Measurements from ENCODE around the gene MKLN1.

MKLN1 gene

DNA sequence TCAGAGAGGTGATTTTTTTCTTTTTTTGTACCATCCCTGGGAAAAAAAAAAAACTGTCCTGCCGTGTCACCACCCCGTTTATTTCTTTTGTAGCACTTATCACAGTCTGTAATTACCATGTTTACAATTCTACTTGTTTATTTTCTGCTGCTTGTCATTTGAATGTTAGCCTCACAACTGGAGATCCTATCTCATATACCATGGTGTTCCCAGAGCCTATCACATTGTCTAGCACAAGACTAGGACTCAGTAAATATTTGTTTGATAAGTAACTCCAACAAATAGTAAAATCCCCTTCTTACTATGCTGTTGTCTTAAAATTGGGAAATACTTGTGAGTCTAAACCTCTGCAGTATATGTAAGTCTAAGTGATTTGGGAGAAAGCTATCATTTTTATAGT is 36.0 kb downstream of the MKLN1 start:
- Histone ChIP-seq H3K36me3 (ENCODE audit: insufficient read depth, low read length) (peaks cover 3% of the 10 kb centered on the region), H3K27ac (ENCODE audit: low read depth, low read length, poor library complexity, severe bottlenecking) (no peak overlapping the region), H3K79me2 (ENCODE audit: insufficient read depth, low read length) (peaks cover 100% of the 10 kb centered on the region), H2AFZ (ENCODE audit: low read length) (no peak overlapping the region), H3K4me1 (ENCODE audit: insufficient read depth, low read length, severe bottlenecking) (peaks cover 12% of the 10 kb centered on the region), H4K20me1 (ENCODE audit: insufficient read depth, low read length) (0 out of 2 replicates have a peak, but pooled peaks cover 2% of the 10 kb centered on the region), H3K27me3 (ENCODE audit: insufficient read depth, low read length) (no peaks in the 10 kb centered on the region), H3K9me2 (ENCODE audit: low read depth, low read length) (no peaks in the 10 kb centered on the region), H3F3A (ENCODE audit: insufficient read depth, low read length) (no peaks in the 10 kb centered on the region), H3K9ac (ENCODE audit: low read length) (no peak overlapping the region), H3K9me3 (ENCODE audit: low read length) (peaks cover 20% of the 10 kb centered on the region), H3K4me3 (ENCODE audit: low read depth, low read length, poor library complexity, severe bottlenecking) (no peak overlapping the region), H3K4me2 (ENCODE audit: low read length) (no peak overlapping the region)
- TF ChIP-seq EZH2 (IDR thresholded peaks at IDR 0.05; ENCODE audit: borderline replicate concordance, low read length), result no peak
- TF ChIP-seq, protein P1, sequence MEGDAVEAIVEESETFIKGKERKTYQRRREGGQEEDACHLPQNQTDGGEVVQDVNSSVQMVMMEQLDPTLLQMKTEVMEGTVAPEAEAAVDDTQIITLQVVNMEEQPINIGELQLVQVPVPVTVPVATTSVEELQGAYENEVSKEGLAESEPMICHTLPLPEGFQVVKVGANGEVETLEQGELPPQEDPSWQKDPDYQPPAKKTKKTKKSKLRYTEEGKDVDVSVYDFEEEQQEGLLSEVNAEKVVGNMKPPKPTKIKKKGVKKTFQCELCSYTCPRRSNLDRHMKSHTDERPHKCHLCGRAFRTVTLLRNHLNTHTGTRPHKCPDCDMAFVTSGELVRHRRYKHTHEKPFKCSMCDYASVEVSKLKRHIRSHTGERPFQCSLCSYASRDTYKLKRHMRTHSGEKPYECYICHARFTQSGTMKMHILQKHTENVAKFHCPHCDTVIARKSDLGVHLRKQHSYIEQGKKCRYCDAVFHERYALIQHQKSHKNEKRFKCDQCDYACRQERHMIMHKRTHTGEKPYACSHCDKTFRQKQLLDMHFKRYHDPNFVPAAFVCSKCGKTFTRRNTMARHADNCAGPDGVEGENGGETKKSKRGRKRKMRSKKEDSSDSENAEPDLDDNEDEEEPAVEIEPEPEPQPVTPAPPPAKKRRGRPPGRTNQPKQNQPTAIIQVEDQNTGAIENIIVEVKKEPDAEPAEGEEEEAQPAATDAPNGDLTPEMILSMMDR (IDR thresholded peaks at IDR 0.05; ENCODE audit: low read length), result no peak

GRCh38 chr7:131364767-131365344 is 37.2 kb downstream of the MKLN1 start:
- no peak overlapping the region for H3K4me2 ChIP-seq (ENCODE audit: low read length)
- H2AFZ ChIP-seq (ENCODE audit: low read length), result no peak overlapping the region
- no peak overlapping the region for H3K9ac ChIP-seq (ENCODE audit: low read length)
- 0 out of 2 replicates have a peak, but pooled peaks cover 2% of the 10 kb centered on the region for H4K20me1 ChIP-seq (ENCODE audit: insufficient read depth, low read length)
- H3F3A ChIP-seq (ENCODE audit: insufficient read depth, low read length), result no peaks in the 10 kb centered on the region
- no peak overlapping the region for H3K4me3 ChIP-seq (ENCODE audit: low read depth, low read length, poor library complexity, severe bottlenecking)
- H3K27ac ChIP-seq (ENCODE audit: low read depth, low read length, poor library complexity, severe bottlenecking), result no peak overlapping the region
- peaks cover 3% of the 10 kb centered on the region for H3K36me3 ChIP-seq (ENCODE audit: insufficient read depth, low read length)
- peaks cover 20% of the 10 kb centered on the region for H3K9me3 ChIP-seq (ENCODE audit: low read length)
- H3K79me2 ChIP-seq (ENCODE audit: insufficient read depth, low read length), result peaks cover 100% of the 10 kb centered on the region
- H3K4me1 ChIP-seq (ENCODE audit: insufficient read depth, low read length, severe bottlenecking), result peaks cover 13% of the 10 kb centered on the region
- H3K9me2 ChIP-seq (ENCODE audit: low read depth, low read length), result no peaks in the 10 kb centered on the region
- TF ChIP-seq, protein P1 (IDR thresholded peaks at IDR 0.05; ENCODE audit: low read length), result no peak
- TF ChIP-seq EZH2 (IDR thresholded peaks at IDR 0.05; ENCODE audit: borderline replicate concordance, low read length), result no peak
- no peaks in the 10 kb centered on the region for H3K27me3 ChIP-seq (ENCODE audit: insufficient read depth, low read length)

- Histone ChIP-seq H3K9ac (ENCODE audit: low read length) (no peak overlapping the region), H3K36me3 (ENCODE audit: insufficient read depth, low read length) (peaks cover 3% of the 10 kb centered on the region), H3K27me3 (ENCODE audit: insufficient read depth, low read length) (no peaks in the 10 kb centered on the region), H3K27ac (ENCODE audit: low read depth, low read length, poor library complexity, severe bottlenecking) (no peak overlapping the region), H3K9me2 (ENCODE audit: low read depth, low read length) (no peaks in the 10 kb centered on the region), H3K9me3 (ENCODE audit: low read length) (peaks cover 17% of the 10 kb centered on the region), H3K79me2 (ENCODE audit: insufficient read depth, low read length) (peaks cover 100% of the 10 kb centered on the region), H3F3A (ENCODE audit: insufficient read depth, low read length) (no peaks in the 10 kb centered on the region), H4K20me1 (ENCODE audit: insufficient read depth, low read length) (0 out of 2 replicates have a peak, but pooled peaks cover 2% of the 10 kb centered on the region), H2AFZ (ENCODE audit: low read length) (no peak overlapping the region), H3K4me1 (ENCODE audit: insufficient read depth, low read length, severe bottlenecking) (peaks cover 22% of the 10 kb centered on the region), H3K4me3 (ENCODE audit: low read depth, low read length, poor library complexity, severe bottlenecking) (no peak overlapping the region), H3K4me2 (ENCODE audit: low read length) (no peak overlapping the region)
- no peak for TF ChIP-seq EZH2 (IDR thresholded peaks at IDR 0.05; ENCODE audit: borderline replicate concordance, low read length)
- TF ChIP-seq, protein P1 (IDR thresholded peaks at IDR 0.05; ENCODE audit: low read length), result no peak
These were observed 38.2 kb downstream of the MKLN1 start for GRCh38 chr7:131365838-131366237.

All from OCI-LY1 (cell line).